HG03196 (cell line): ENCODE results near the gene TRIP12.
"Not testable (repeated sequence)": the region's sequence is repeated elsewhere in the genome, so short reads cannot be mapped to it uniquely, and the experiment has no call there.

ENCODE experiments used
- ATAC-seq: cut with Tn5 transposase; IDR thresholded peaks from one replicate; pipeline ENCODE4 v1.9.1; 2021; ENCODE audit not compliant: unreplicated experiment

Gene TRIP12

DNA sequence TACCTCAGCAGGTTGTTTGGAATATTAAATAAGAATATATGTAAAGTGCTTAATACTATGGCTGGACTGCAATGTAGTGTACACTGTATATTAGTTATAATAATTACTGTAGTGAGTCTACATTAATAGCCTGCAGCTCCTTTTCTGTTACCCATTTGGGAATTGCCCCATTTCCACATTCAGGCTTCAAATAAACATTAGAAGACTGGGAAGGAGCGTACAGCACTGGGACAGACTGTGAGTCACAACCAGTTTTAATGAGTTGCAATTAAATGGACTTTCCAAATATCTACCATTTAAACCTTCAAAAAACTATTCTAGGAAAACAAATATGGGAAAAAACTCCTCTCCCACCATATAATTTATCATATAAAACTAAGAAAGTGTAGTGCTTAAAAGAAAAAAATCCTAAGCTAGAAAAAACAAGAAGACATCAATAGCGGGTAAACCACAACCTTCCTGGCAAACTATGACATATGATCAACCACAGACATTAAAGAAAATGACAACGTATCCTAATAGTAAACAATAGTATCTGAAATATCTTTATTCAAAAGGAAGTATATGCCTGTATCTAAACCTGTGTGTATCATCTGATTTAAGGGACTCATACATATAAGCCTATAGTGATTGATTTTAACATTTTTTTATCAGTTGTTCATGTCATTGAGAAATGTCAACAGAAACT is 86.1 kb downstream of the TRIP12 start:
- ATAC-seq: no peak

DNA sequence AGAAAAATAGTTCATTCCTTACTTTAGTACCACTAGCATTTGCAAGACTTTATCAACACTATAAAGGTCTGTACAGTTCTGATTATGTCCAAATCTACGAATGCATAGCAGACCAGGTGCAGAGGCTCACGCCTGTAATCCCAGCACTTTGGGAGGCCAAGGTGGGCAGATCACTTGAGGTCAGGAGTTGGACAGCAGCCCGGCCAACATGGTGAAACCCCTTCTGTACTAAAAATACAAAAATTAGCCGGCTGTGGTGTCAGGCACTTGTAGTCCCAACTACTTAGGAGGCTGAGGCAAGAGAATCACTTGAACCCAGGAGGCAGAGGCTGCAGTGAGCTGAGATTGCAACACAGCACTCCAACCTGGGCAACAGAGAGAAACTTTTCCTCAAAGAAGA is 87.4 kb downstream of the TRIP12 start:
- not testable (repeated sequence) for ATAC-seq

DNA sequence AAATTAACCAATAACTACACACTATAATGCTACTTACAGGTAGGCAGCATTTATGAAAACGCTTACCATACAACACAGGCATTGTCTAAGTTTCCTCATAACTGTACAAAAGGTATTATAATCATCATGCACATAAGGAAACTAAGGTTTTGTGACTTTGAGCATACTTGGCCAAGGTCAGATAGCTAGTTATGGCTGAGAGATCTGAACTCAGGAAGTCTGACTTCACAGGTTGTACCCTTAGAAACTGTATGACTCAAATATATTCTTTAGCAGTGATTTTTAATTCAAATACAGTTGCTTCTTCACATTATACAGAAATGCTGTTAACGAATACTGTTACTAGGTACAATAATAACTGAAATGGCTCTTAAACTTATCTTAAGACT is 89.3 kb downstream of the TRIP12 start:
- ATAC-seq: no peak

DNA sequence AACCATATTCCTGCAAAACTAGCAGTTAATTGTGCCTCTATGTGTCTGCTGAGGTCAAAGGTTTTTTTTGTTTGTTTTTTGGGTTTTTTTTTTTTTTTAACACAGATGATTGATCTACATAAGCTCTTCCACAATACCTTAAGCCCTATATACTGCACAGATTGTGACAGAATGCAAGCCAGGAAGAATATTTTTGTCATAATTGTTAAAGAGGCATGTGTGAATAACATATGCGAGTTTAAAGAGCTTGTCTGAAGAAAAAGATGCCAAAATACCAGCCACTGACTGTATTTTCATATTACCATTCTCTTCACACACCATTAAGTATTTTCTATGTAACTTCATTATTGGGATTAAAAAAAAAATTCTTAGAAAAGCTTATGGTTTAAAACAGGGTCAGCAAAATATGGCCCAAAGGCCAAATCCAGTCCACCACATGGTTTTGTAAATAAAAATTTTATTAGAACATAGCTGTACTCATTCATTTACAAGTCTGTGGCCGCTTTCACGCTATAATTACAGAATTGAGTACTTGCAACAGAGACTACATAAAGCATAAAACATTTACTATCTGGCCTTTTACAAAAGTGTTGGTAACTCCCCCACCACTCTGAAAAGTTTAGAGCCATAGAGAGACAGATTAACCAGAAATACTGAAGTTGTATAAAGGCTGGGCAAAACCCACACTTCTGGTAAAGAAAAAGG is 89.9 kb downstream of the TRIP12 start:
- ATAC-seq: no peak

DNA sequence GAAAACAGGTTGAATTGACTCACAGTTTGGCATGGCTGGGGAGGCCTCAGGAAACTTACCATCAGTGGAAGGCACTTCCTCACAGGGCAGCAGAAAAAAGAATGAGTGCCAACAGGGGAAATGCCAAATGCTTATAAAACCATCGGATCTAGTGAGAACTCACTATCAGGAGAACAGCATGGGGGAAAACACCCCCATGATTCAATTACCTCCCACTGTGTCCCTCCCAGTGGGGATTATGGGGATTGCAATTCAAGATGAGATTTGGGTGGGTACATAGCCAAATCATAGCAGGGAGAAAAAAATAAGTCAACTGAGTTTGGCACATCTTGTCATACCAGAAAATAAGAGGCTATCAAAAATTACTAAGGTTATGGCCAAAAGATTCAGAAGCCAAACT is 96.3 kb downstream of the TRIP12 start:
- no peak for ATAC-seq

DNA sequence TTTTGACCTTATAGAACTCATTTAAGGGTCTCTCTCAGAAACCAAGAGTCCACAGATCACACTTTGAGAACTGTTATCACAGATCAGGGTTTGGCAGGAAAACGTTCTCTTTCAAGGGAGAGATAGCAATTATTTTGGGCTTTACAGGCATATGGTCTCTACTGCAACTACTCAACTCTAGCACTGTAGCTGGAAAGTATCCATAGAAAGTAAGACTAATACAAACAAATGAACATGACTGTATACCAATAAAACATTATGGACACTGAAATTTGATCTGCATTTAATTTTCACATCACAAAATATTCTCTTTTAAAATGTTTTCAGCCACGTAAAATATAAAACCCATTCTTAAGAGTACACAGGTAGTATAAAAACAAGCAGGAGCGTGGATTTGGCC is 100.5 kb downstream of the TRIP12 start:
- ATAC-seq: no peak

DNA sequence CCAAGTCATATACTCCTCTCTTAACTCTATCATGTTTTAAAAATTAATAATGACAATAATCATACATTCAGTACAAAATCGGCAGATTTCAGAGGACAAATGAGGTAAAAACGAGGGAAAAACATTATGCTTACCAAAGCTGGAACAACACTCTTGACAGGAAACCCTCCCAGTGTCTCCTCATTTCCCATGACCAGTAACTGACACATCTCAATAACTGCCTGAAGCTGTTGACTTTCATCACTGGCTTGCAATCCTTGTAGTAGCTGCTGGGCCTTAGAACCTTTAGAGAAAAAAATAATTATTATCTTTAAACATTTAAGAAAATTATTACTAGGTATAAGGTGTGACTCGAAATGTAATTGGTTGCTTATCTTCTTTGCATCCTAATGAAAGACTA is 103.6 kb downstream of the TRIP12 start:
- ATAC-seq: no peak

DNA sequence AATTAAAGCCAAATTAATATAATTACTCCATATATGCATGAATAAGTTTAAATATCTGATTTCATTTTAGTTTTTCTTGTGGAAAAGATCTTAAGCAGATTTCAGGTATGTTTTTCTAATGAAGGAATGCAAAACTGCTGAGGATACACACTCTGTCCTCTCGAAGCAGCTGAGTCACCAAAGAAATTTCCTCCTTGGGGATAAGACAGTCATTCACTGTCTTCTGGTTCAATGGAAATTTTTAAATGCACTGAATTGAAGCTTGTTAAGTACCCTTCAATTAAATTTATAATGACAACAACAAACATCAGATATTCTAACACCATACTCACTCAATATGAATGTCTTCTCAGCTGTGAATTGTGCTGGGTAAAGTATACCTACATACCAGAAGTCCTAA is 106.0 kb downstream of the TRIP12 start:
- ATAC-seq: no peak

DNA sequence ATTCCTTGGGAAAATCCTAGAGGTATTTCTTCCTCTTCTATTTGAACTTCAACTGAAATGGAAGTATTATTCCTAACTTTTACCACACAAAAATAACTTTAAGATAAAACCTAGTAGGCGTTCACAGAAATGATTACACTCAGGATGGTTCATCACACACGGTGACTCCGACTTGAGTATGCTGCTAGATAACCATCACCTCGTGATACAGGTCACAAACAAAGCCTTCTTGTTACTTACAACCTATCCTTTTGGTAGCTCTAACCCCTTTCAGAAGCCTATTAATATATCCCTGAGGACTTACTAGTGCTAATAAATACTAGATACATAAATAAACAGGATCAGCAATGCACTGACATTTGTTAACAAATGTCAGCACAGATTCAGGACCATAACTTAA is 106.5 kb downstream of the TRIP12 start:
- no peak for ATAC-seq

DNA sequence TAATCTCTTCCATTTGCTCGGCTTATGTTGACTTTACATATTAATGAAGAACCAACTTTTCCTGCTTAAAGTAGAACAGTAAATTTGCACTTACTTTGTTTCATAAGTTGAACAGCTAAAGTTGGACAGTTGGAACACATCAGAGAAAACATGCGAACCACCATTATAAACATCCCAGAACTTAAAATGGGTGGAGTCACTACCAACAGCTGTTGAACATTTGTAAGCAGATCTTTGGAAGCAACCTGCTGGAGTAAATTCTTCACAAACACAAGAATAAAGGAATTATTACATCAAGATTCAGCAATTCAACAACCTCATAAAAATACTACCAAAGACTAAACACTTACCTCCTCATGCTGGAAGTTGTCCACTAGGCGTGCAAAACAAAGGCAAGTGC is 111.0 kb downstream of the TRIP12 start:
- ATAC-seq: no peak

DNA sequence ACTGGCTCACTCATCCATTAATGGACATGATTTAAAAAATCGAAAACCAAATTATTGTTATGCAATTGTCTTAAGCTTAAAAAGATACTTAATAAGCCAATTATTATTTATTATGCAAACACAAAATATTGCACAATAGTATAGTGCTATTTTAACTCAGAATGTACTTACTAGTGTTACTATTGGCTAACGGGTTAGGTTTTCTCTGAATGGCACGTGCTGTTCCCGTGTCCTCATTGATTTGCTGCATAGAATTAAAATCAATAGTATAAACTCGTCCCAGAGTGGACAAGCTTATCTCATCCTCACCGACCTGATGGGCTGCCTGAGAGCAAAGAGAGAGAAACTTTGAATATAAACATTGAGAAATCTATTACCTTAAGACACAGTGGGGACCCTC is 116.2 kb downstream of the TRIP12 start:
- no peak for ATAC-seq

DNA sequence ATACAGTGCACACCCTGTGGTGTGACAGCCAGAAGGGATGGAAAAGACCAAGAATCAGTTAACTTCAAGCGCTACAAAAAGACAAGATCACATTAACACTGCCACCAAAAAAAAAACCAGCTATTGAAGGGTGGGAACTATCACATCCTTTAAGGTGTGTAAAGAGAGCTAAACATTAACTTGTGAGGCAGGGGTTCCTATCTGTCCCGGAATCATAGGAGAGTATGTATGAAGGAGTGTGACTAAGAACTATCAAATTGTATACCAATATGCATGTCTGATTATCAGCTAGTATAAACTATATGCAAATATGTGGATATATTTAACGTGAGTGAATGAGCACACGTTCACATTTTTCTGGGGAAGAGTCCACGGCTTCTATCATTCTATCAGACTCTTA is 119.0 kb downstream of the TRIP12 start:
- ATAC-seq: no peak

DNA sequence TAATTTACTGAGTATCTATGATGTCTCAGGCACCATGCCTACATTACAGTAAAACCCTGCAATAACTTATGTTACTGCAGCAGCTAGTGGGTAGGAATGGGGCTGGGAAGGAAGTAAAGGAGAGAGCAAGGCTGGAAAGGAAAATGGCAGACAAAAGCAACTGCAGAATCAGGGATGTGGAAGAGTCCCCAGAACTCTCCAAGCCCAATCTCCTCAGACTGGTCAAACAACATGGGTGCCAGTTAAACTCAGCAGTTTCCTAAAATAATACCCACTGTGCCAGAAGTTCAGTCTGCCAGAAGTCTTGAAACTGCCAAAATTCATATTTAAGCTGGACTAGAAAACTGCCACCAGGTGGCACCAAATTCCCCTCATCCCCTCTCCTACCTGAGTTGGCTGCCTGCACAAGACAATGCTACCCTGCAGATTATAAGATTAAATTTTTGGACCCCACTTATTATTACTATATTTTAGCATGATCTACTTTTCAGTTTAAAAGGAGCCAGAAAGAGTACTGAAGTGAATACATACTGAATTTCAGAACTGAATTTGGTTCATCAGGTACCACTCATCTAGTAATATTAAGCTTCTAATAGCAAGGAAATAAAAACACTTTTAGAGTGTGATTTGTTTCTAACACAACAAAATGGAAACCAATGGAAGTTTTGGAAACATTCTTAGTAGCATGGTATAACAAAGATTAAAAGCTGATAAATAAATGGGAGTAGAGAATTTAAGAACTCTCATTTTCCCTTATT is 120.6 kb downstream of the TRIP12 start:
- ATAC-seq: no peak

DNA sequence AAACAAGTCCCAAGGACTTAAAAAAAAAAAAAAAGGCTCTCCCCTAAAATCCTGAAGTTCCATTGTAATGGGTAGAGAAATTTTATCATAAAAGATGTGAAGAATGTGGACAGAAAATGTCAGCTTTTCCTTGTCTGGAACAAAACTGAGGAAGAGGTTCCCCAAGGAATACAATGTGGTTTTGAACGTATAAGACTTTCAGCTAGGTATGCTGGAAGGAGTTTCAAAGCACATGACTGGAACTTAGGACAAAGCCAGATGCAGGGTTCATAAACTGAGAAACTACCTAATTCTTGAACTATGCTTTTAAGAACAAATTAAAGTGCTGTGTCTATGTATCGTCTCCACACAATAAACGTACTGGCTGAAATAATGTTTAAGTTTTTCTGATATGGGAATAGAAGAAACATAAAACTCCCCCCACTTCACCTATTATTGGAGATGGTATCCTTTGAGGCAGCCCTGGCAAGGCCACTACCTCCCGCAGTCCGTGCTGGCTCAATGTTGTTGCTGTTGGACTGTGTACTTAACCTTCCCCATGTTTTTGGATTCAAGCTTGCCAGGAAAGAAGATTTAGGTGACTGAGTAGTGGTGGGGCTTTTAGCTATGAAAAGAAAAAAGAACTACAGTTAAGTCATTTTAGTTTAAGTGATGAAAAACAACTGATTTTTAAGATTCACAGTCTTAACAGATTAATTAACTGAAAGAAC is 123.2 kb downstream of the TRIP12 start:
- no peak for ATAC-seq

DNA sequence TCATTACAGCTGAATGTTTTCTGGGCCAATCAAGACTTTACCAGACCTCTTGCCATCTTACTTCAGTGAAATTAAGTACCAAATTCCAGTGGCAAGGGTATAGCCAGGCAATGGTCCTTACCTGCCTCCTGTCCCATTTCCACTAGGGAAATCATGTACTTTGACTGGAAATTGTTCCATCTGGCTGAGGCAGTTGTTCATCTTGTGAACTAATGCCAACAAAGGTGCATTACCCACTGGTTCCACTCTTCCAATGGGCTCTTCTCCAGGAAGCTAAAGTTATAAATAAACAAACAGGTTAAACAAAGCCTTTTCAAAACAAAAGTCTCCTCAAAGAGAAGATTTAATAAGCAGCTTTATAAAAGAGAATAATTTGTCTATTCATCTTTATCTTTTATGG is 126.8 kb downstream of the TRIP12 start:
- no peak for ATAC-seq

DNA sequence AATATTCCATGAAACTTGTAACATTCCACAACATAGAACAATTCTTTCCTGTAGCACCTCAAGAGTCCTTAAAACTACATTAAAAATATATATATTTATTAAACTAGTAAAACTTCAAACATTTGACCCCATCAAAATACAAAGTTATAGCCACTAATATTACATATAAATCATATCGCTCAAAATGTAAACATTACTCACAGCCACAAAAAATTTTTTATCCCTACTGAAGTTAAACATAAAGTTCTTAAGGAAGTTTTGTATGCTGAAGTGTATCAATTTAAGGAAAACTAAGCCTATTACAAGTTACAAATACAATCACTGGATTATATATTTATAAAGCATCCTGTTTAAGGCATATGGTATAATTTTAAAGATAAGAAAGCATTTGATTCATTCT is 127.2 kb downstream of the TRIP12 start:
- ATAC-seq: no peak

DNA sequence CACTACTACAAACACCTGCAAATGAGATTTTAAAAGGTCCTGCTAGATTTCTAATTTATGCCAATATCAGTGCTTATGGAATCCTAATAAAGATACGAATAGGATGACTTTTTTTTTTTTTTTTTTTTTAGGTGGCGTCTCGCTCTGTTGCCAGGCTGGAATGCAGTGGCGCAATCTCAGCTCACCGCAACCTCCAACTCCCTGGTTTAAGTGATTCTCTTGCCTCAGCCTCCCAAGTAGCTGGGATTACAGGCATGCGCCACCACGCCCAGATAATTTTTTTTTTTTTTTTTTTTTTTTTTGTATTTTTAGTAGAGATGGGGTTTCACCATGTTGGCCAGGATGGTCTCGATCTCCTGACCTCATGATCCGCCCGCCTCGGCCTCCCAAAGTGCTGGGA is 135.5 kb downstream of the TRIP12 start:
- ATAC-seq: not testable (repeated sequence)

DNA sequence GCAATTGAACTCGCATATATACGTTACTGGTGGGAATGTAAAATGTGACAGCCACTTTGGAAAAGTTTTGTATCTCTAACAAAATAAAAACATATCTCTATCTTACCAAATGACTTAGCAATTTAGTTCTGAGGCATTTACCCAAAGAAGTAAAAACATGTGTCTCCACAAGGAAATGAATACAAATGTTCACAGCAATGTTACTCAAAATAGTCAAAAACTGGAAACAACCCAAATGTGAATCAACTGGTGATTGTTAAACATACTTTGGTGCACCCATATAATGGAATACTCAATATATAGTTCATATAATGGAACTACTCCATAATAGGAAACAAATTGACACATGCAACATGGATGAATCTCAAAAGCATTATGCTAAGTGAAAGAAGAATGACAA is 137.0 kb downstream of the TRIP12 start:
- ATAC-seq: no peak

DNA sequence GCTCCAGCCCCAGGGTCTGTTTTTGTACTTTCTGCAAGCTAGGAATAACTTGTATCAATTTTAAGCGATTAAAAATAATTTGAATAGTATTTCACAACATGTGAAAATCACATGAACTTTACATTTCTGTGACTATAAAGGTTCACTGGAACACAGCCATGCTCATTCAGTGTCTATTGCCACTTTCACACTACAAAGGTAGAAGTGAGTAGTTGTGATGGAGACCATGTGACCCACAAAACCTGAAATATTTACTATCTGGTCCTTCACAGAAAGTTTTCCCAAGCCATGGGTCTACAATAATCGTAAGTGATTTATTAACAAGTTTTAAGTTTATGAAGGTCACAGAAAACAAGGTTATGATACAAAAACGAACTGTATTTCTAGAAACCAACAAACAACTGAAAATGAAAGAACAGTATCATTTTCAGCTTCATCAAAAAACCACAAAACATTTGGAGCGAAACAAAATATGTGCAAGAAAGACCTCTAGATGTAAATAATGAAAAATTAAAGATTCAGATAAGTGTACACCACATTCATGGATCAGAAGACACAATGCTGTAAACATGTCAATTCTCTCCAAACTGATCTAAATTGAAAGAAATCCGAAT is 138.6 kb downstream of the TRIP12 start:
- ATAC-seq: peak; percentile 49

DNA sequence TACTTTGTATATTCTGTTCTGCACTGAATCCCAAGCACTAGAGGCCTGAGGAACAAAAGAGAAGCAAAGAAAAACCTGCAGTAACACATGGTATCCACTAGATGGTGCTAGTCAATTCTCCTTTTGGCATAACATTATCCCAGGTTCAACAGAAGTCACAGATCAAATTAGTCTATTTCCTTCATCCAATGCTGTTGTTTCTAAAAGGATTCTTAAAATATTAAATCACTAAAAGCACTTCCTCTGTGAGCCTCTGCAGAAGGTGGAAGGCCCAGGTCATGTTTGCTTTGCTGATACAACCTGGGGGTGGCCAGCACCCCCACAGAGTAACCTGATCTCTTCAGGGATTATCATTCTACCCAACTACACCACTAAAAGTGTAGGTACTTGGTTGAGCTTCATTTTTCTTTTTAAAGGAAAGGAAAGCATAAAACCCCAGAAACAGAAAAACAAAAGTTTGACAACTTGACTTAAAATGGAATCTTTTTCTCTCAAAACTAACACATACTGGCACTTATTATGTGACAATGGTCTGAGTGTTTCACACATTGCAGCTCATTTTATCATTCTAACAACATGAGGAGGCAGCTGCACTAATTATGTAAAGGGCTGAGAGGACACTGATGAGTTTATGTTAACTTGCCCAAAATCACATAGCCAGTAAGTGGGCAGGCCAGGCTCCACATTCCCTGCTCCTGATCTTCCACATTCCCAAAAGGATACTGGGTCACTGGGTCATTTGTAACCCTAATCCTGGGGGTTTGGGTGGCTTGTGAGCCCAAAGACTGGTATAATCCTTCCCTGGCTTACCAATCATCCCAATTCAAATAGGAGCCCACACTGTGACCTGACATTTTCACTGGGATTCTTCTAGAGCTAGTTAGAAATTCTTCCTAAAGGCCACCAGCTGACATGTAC is 140.7 kb downstream of the TRIP12 start:
- ATAC-seq: no peak
